ENCODE results near the gene RBM15B.
"Not testable (repeated sequence)": the region's sequence is repeated elsewhere in the genome, so short reads cannot be mapped to it uniquely, and the experiment has no call there.

Gene RBM15B

DNA sequence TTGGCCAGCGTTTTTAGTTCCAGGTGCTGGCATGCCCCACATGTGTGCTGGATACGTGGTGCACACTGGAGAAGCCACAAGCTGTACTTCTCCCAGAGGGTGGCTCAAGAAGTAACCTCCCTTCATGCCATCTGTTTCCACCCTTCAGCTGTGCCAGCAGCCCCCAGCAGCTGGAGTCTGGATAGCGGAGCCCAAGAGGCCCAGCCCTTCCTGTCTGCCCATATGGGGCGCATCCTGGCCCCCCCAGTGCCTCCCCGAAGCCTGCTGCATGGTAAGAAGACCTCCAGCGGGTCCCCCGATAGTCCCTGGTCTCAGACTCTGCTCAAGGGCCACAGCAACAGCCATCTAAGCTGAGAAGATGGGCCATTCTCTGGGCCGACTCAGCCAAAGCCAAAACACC, 11.8 kb upstream of the RBM15B start:
- DNase-seq (ENCODE audit: low spot score) = no peak

- DNase-seq (ENCODE audit: low spot score) = no peak
These were observed 11.2 kb upstream of the RBM15B start for GRCh38 chr3:51379746-51380455.

GRCh38 chr3:51380601-51381332, 10.3 kb upstream of the RBM15B start:
- DNase-seq (ENCODE audit: low spot score) = no peak

DNA sequence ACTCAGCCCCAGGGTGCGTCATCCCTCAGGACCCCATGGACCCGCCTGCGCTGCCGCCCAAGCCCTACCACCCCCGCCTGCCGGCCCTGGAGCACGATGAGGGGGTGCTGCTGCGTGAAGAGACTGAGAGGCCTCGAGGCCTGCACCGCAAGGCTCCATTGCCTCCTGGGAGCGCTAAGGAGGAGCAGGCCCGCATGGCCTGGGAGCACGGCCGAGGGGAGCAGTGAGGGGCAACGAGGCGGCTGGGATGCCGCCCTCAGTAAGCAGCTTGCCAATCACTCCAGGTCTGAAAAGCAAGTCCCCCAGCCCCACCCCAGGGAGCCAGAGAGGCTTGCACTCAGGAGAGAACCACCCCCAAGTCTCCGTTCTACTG, 9.8 kb upstream of the RBM15B start:
- no peak for DNase-seq (ENCODE audit: low spot score)

DNA sequence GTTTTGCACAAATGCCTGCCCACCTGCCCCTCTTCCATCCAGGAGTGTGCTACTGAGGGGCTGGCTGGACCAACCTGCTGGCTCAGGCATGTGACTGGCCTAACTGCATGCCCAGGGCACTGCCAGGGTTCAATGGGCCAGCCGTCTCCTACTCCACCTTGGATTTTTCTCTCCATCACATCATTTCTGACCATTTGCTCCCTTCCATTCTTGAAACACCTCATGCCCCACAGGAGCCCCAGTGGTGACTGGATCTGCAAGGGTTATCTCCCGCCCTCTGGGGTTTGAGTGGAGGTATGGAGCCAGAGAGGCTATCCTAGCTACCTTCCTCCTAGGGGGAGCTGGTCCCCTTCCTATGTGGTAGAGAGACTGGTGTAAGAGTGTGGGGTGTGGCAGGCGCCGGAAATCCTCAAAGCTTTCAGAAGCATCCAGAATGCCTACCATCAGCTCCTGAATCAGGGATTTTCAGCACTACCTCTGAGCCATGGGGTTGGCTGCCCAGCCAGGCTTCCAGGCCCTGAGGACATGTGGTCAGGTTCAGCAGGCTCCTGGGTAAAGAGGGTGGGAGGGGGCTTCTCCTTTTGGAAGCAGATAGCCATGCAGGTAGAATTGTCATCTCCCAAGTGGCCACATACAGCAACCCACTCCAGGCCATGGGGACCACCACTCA, 8.9 kb upstream of the RBM15B start:
- no peak for DNase-seq (ENCODE audit: low spot score)

GRCh38 chr3:51382947-51383578, 8.0 kb upstream of the RBM15B start:
- no peak for DNase-seq (ENCODE audit: low spot score)

GRCh38 chr3:51384055-51384725, 6.9 kb upstream of the RBM15B start:
- DNase-seq (ENCODE audit: low spot score) = peak; percentile 28

- DNase-seq (ENCODE audit: low spot score) = peak; percentile 97
These were observed 6.2 kb upstream of the RBM15B start, which contains the start of gene MANF for GRCh38 chr3:51384726-51385473. Gene MANF, plus strand, starts transcription at chr3:51385291. Its CDS starts 52 bp downstream, at chr3:51385343.

DNA sequence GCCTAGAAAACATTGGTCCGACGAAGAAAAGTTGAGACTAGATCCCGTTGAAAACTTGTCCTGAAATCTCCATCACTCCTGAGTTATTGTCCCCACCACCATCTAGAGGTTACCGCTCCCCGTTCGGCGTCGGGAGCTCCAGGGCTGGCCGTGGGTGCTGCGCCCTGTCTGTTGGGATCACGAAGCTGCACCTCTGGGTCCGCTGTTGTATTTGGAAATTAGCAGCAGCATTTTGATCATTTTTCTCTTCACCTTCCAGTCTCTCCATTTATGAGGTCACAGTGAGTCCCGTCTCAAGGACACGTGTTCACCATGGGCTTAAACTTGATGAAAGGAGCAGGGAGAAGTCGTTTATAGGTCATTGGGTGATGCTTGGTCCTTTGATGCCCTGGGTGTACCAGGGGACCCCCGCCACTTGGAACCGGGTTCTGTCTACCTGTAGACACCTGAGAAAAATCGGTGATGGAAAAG, 5.4 kb upstream of the RBM15B start:
- DNase-seq (ENCODE audit: low spot score) = peak; percentile 28

GRCh38 chr3:51386159-51386851, 4.8 kb upstream of the RBM15B start:
- no peak for DNase-seq (ENCODE audit: low spot score)

DNA sequence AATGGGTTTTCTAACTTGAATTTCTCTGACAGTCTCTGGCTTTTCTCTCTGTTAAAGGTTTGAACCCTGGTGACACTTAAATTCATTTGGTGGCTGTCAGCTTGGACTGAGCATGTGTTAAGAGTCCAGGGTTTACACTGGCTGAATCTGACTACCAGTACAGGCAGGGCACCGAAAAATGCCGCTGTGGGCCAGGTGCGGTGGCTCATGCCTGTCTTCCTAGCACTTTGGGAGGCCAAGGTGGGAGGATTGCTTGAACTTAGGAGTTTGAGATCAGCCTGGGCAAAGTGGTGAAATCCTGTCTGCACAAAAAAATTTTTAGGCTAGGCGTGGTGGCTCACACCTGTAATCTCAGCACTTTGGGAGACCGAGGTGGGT, 4.2 kb upstream of the RBM15B start:
- DNase-seq (ENCODE audit: low spot score) = no peak

GRCh38 chr3:51387281-51387680, 3.8 kb upstream of the RBM15B start:
- DNase-seq (ENCODE audit: low spot score) = not testable (repeated sequence)

DNA sequence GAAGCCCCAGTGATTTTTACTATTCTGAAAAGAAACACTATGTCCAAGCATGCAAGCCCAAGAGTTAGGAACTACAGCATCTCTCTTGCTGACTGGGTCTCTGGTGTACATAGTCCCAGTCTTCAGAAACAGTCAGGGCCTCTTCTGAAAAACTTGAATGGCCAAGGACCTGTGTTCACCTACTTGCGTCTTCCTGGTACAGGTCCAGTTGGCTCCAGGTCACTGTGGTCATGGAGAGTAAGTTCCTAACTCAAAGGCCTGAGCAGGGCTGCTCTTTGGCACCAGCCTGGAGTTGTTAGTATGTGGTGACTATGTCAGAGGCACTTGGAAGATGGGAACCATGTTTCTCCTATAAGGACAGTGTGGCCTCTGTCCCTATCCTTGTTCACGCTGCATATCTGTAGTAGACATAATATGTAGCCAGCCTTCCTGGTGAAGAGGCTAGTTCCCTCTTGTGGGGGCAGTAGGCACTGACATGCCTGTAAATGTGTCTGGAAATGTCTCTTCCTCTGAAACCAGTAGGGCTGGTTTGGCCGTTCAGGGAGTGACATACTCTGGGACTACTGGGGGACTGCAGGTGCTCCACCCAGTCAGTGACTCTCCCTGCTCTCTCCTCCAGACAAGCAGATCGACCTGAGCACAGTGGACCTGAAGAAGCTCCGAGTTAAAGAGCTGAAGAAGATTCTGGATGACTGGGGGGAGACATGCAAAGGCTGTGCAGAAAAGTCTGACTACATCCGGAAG, 2.6 kb upstream of the RBM15B start:
- DNase-seq (ENCODE audit: low spot score) = peak; percentile 9

GRCh38 chr3:51389423-51390183, 1.5 kb upstream of the RBM15B start:
- DNase-seq (ENCODE audit: low spot score) = peak; percentile 36

DNA sequence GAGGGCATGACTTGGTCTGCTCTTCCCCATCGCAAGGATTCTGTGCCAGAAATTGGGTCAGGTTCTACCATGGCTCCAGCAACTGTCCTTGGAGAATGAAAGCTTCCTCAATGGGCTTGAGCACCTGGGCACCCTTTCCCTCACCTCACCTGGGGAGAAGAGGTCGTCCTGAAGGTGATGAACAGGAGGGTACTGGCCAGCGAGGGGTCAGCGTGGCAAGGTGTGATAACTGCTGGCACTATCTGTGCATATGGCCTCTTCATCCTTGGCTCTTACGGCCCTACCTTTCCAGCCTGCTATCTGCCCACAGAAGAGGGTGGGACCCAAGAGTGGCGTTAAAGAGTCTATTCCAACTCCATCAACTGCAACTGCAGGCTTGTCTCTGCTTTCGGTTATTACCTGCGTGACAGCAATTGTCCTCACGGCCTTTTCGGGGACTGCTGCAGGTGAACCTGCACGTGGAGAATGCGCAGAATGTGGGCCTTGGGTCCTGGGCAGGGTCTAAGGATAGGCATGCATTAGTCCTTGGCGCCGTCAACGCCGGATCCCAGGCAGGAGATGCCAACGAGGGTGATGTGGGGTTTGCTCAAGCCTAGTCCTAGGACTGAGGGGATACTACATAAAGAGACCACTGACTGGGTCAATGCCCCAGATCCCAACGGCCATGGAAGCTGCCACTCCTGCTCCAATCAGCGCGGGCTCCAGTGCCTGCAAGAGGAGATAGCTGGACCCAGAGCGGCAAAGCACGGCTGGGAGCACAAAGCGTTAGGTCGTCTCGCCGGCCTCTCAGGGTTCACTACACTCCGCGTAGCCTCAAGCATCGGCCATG, 625 bp upstream of the RBM15B start:
- no peak for DNase-seq (ENCODE audit: low spot score)

DNA sequence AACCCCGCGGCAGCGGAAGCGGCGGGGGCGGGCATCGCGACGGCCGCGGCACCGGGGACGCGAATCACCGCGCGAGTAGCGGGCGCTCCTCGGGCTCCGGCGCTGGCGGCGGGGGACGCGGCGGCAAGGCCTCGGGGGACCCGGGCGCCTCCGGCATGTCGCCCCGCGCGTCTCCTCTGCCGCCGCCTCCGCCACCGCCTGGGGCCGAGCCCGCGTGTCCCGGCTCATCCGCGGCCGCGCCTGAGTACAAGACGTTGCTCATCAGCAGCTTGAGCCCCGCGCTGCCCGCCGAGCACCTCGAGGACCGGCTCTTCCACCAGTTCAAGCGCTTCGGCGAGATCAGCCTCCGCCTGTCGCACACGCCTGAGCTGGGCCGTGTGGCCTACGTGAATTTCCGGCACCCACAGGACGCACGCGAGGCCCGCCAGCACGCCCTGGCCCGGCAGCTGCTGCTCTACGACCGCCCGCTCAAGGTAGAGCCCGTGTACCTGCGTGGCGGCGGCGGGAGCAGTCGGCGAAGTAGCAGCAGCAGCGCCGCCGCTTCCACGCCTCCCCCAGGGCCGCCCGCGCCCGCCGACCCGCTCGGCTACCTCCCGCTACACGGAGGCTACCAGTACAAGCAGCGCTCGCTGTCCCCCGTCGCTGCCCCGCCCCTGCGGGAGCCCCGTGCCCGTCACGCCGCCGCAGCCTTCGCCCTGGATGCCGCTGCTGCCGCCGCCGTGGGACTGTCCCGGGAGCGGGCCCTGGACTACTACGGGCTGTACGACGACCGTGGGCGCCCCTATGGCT, 675 bp downstream of the RBM15B start:
- DNase-seq (ENCODE audit: low spot score) = peak; percentile 16

Data from SW480 (cell line).